Measurements from ENCODE around the gene PYHIN1.

PYHIN1 gene

GRCh38 chr1:158931055-158931737 is at the start of gene PYHIN1:
Gene PYHIN1 (plus strand): TSS chr1:158931552. CDS start chr1:158936911, 5,359 bp downstream.
- H3K9me2 ChIP-seq (replicated peaks; ENCODE audit: control insufficient read depth, low read length), result no peaks in the 10 kb centered on the region
- H3K79me2 ChIP-seq (ENCODE audit: control insufficient read depth, low read length), result no peaks in the 10 kb centered on the region
- no peak within 1 kb of the TSS for H3K4me2 ChIP-seq (ENCODE audit: low read length)
- no peak for TF ChIP-seq EZH2phosphoT487 (IDR thresholded peaks at IDR 0.05; ENCODE audit: borderline replicate concordance, low read length)
- TF ChIP-seq CTCF (IDR thresholded peaks at IDR 0.05; ENCODE audit: low read depth, low read length, poor library complexity, severe bottlenecking), result no peak
- no peaks in the 10 kb centered on the region for H4K20me1 ChIP-seq (ENCODE audit: control insufficient read depth, insufficient read depth, low read depth, low read length)
- H3K36me3 ChIP-seq (ENCODE audit: control insufficient read depth, low read length), result no peaks in the 10 kb centered on the region
- no peak within 1 kb of the TSS for H3K4me3 ChIP-seq (ENCODE audit: low read length)
- no peaks in the 10 kb centered on the region for H3K4me1 ChIP-seq (ENCODE audit: control insufficient read depth, low read length)
- no peak within 1 kb of the TSS for H3K27ac ChIP-seq (ENCODE audit: low read depth, low read length)
- no peaks in the 10 kb centered on the region; the same call in 1 of the 2 replicates for H3K27me3 ChIP-seq (ENCODE audit: control insufficient read depth, low read length)
- no peaks in the 10 kb centered on the region for H3K9me3 ChIP-seq (ENCODE audit: control insufficient read depth, insufficient read depth, low read length)
- no peaks in the 10 kb centered on the region for H3F3A ChIP-seq (ENCODE audit: control insufficient read depth, insufficient read depth)

- Histone ChIP-seq H3K27me3 (ENCODE audit: control insufficient read depth, low read length) (no peaks in the 10 kb centered on the region), H3K4me1 (ENCODE audit: control insufficient read depth, low read length) (no peaks in the 10 kb centered on the region), H3K36me3 (ENCODE audit: control insufficient read depth, low read length) (no peaks in the 10 kb centered on the region), H3F3A (ENCODE audit: control insufficient read depth, insufficient read depth) (no peaks in the 10 kb centered on the region), H3K79me2 (ENCODE audit: control insufficient read depth, low read length) (no peaks in the 10 kb centered on the region), H3K9me2 (replicated peaks; ENCODE audit: control insufficient read depth, low read length) (no peaks in the 10 kb centered on the region), H3K27ac (ENCODE audit: low read depth, low read length) (no peak overlapping the region), H3K9me3 (ENCODE audit: control insufficient read depth, insufficient read depth, low read length) (no peaks in the 10 kb centered on the region), H4K20me1 (ENCODE audit: control insufficient read depth, insufficient read depth, low read depth, low read length) (no peaks in the 10 kb centered on the region), H3K4me3 (ENCODE audit: low read length) (no peak overlapping the region), H3K4me2 (ENCODE audit: low read length) (no peak overlapping the region)
- TF ChIP-seq EZH2phosphoT487 (IDR thresholded peaks at IDR 0.05; ENCODE audit: borderline replicate concordance, low read length) (no peak), CTCF (IDR thresholded peaks at IDR 0.05; ENCODE audit: low read depth, low read length, poor library complexity, severe bottlenecking) (no peak)
These were observed 37.7 kb upstream of the PYHIN1 start for GRCh38 chr1:158893654-158894053.

GRCh38 chr1:158898722-158899121 is 32.6 kb upstream of the PYHIN1 start:
- no peaks in the 10 kb centered on the region for H3K4me1 ChIP-seq (ENCODE audit: control insufficient read depth, low read length)
- no peak for TF ChIP-seq CTCF (IDR thresholded peaks at IDR 0.05; ENCODE audit: low read depth, low read length, poor library complexity, severe bottlenecking)
- TF ChIP-seq EZH2phosphoT487 (IDR thresholded peaks at IDR 0.05; ENCODE audit: borderline replicate concordance, low read length), result no peak
- H3K36me3 ChIP-seq (ENCODE audit: control insufficient read depth, low read length), result no peaks in the 10 kb centered on the region
- H3K27ac ChIP-seq (ENCODE audit: low read depth, low read length), result no peak overlapping the region
- H3K4me2 ChIP-seq (ENCODE audit: low read length), result no peak overlapping the region
- no peaks in the 10 kb centered on the region for H3F3A ChIP-seq (ENCODE audit: control insufficient read depth, insufficient read depth)
- H4K20me1 ChIP-seq (ENCODE audit: control insufficient read depth, insufficient read depth, low read depth, low read length), result no peaks in the 10 kb centered on the region
- H3K9me3 ChIP-seq (ENCODE audit: control insufficient read depth, insufficient read depth, low read length), result no peaks in the 10 kb centered on the region
- no peak overlapping the region for H3K4me3 ChIP-seq (ENCODE audit: low read length)
- H3K9me2 ChIP-seq (replicated peaks; ENCODE audit: control insufficient read depth, low read length), result no peaks in the 10 kb centered on the region
- H3K27me3 ChIP-seq (ENCODE audit: control insufficient read depth, low read length), result no peaks in the 10 kb centered on the region
- H3K79me2 ChIP-seq (ENCODE audit: control insufficient read depth, low read length), result no peaks in the 10 kb centered on the region

Measured in DOHH2 (cell line).